CD4-positive, alpha-beta T cell (primary cell): Measurements from ENCODE around the gene DTX3. TPM values are rescaled to one million over a fixed set of nuclear protein-coding genes. Genes with fewer than 3 reads are reported as not detected.
A peak's percentile ranks its signal among the peaks of the same experiment; 100 is the strongest.

Source experiments
- ATAC-seq: fragments of 200-7000 bp; cut with Tn5 transposase; one replicate; pipeline ENCODE4 v1.10.0; 2022; ENCODE audit warnings: mild to moderate bottlenecking; ENCODE audit not compliant: poor library complexity
- CTCF ChIA-PET: fragments of 350-600 bp; sonication (Branson Sonifier 250); formaldehyde crosslinking; loops from one replicate; lab custom pipeline; 2021; ENCODE audit warnings: antibody characterized with exemption, inconsistent platforms; lab: Charles Lee
- POLR2A ChIA-PET: fragments of 350-600 bp; sonication (Branson Sonifier 250); formaldehyde crosslinking; loops from one replicate; lab custom pipeline; 2021; ENCODE audit warnings: antibody characterized with exemption, inconsistent platforms; lab: Charles Lee
- DNase-seq, 14 experiments: peaks; one replicate each; pipeline ENCODE4 v3.0.0-alpha.2; 2013 to 2020; ENCODE audit warnings: mixed read lengths in 2 of 14
- H3K27ac ChIP-seq, 2 donors: one replicate each; pipeline versions ENCODE4 v1.5.1 to v1.7.0; 2013; ENCODE audit warnings: low read length in 2 of 2, low read depth in 1 of 2, mild to moderate bottlenecking in 1 of 2
- H3K27me3 ChIP-seq, 2 experiments: 1 replicate in 1 of 2; 2 replicates in 1 of 2; pipeline versions ENCODE4 v1.6.1 to v1.7.0; 2013; ENCODE audit warnings: low read length in 2 of 2, control low read depth in 1 of 2, mild to moderate bottlenecking in 1 of 2, moderate library complexity in 1 of 2; ENCODE audit not compliant: insufficient read depth in 2 of 2, control insufficient read depth in 1 of 2
- H3K36me3 ChIP-seq: one replicate; pipeline ENCODE4 v1.6.1; 2013; ENCODE audit warnings: low read length, control low read depth; ENCODE audit not compliant: insufficient read depth
- H3K4me1 ChIP-seq: one replicate; pipeline ENCODE4 v1.6.1; 2013; ENCODE audit warnings: low read length, control low read depth; ENCODE audit not compliant: insufficient read depth
- H3K4me3 ChIP-seq: one replicate; pipeline ENCODE4 v1.5.1; 2013; ENCODE audit warnings: mild to moderate bottlenecking, low read length, moderate library complexity
- H3K9me3 ChIP-seq, 2 experiments: 1 replicate in 1 of 2; 2 replicates in 1 of 2; pipeline versions ENCODE4 v1.6.1 to v1.7.0; 2013; ENCODE audit warnings: low read length in 2 of 2, mild to moderate bottlenecking in 2 of 2, control low read depth in 1 of 2, moderate library complexity in 1 of 2; ENCODE audit not compliant: control insufficient read depth in 1 of 2, insufficient read depth in 1 of 2
- H3K27ac Mint-ChIP-seq: one replicate; pipeline ENCODE4 v1.8.0; 2020; ENCODE audit warnings: mixed read lengths
- H3K27me3 Mint-ChIP-seq: one replicate; pipeline ENCODE4 v1.8.0; 2021; ENCODE audit warnings: mixed read lengths
- H3K36me3 Mint-ChIP-seq: one replicate; pipeline ENCODE4 v1.8.0; 2021; ENCODE audit warnings: low read depth, mixed read lengths
- H3K4me1 Mint-ChIP-seq: one replicate; pipeline ENCODE4 v1.8.0; 2021; ENCODE audit warnings: low read depth, mixed read lengths
- H3K4me3 Mint-ChIP-seq: one replicate; pipeline ENCODE4 v1.8.0; 2020; ENCODE audit warnings: mild to moderate bottlenecking, mixed read lengths
- H3K9me3 Mint-ChIP-seq: one replicate; pipeline ENCODE4 v1.8.0; 2020; ENCODE audit warnings: mixed read lengths
- intact Hi-C, 2 experiments: fragments of 100-400 bp; cut with DNase I in 1 of 2; cut with micrococcal nuclease in 1 of 2; formaldehyde crosslinking; loops; one replicate each; pipeline versions ENCODE4 v1.15.1 to v1.9.0; 2023 to 2025; cut with DNase I, micrococcal nuclease
- total RNA-seq, 174 experiments: library from RNA in 2 of 174; stranded (reverse) in 2 of 174; gene quantifications; one replicate each; pipeline ENCODE4 v1.2.3 and lab custom pipeline; 2021 to 2026
- TF ChIP-seq, protein P1 (sequence below): fragments of 200-600 bp; IDR thresholded peaks from one replicate; pipeline ENCODE4 v1.8.0; 2022; ENCODE audit warnings: antibody characterized with exemption, mild to moderate bottlenecking

The DTX3 gene
- total RNA-seq, 2 experiments from 2014 or later, result 28.6 to 29.4 TPM

DNA sequence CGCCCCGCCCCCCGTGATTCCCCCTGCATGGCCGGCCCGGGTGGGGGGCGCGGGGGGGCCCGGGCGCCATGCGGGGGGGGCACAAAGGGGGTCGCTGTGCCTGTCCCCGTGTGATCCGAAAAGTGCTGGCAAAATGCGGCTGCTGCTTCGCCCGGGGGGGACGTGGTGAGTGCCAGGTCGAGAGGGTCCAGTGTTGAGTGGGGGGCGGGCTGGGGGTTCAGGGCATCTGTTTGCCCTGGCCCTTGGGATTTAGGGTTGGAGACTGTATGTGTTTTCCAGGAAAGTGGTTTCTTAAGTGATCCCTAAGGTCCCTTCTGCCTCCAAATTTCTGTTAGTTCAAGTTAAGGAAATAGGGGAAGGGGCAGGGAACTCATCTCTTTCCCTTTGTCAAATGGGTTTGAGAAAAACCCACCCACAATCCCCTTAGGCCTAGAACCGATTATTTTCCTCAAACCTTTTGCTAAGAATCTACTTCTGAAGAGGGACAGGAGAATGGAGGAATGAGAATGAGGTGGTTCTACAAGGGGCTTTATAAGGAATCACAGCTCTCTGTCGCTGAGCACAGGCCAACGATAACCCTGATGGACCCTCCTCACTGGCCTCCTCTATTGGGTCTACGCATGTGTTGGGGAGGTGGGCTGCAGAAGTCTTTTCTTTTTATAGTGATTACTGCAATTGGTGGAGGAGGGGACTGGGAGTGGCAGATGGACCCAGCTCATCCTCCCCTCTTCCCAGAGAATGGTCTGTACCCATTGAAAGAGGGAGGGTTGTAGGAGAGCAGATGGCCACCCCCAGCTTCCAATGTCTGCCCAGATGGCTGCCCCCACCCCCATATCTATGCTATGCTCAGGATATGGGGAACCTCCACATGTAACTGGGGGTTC, 7.4 kb downstream of the DTX3 start:
- TF ChIP-seq, protein P1, sequence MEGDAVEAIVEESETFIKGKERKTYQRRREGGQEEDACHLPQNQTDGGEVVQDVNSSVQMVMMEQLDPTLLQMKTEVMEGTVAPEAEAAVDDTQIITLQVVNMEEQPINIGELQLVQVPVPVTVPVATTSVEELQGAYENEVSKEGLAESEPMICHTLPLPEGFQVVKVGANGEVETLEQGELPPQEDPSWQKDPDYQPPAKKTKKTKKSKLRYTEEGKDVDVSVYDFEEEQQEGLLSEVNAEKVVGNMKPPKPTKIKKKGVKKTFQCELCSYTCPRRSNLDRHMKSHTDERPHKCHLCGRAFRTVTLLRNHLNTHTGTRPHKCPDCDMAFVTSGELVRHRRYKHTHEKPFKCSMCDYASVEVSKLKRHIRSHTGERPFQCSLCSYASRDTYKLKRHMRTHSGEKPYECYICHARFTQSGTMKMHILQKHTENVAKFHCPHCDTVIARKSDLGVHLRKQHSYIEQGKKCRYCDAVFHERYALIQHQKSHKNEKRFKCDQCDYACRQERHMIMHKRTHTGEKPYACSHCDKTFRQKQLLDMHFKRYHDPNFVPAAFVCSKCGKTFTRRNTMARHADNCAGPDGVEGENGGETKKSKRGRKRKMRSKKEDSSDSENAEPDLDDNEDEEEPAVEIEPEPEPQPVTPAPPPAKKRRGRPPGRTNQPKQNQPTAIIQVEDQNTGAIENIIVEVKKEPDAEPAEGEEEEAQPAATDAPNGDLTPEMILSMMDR, result no peak
- H3K36me3 Mint-ChIP-seq, result peaks cover 8% of the 10 kb centered on the region
- no peak for DNase-seq
- Histone ChIP-seq H3K36me3 (no peaks in the 10 kb centered on the region), H3K27me3 (peaks cover 16 to 32% of the 10 kb centered on the region in 2 experiments), H3K9me3 (peaks cover 0 to 3% of the 10 kb centered on the region in 2 experiments), H3K4me3 (peak overlapping the region; percentile 56), H3K4me1 (peaks cover 19% of the 10 kb centered on the region), H3K27ac (no peak overlapping the region)
- ATAC-seq, result no peak
- ChIA-PET CTCF (interaction anchor here (1.6 kb wide), 1 partner anchor 29 kb away, joined by 4 read pairs; no protein-coding TSS in a partner anchor), POLR2A (interaction anchor here (0.9 to 1.2 kb wide), 3 partner anchors 12 to 21 kb away, joined by 3 to 7 read pairs (median 3); partner anchors contain the start of gene PIP4K2C)
- peaks cover 58% of the 10 kb centered on the region for H3K27me3 Mint-ChIP-seq
- no peaks in the 10 kb centered on the region for H3K9me3 Mint-ChIP-seq
- peak overlapping the region; percentile 82 for H3K4me3 Mint-ChIP-seq
- intact Hi-C loops, result no loop called here
- no peak overlapping the region for H3K27ac Mint-ChIP-seq
- peaks cover 16% of the 10 kb centered on the region for H3K4me1 Mint-ChIP-seq

DNA sequence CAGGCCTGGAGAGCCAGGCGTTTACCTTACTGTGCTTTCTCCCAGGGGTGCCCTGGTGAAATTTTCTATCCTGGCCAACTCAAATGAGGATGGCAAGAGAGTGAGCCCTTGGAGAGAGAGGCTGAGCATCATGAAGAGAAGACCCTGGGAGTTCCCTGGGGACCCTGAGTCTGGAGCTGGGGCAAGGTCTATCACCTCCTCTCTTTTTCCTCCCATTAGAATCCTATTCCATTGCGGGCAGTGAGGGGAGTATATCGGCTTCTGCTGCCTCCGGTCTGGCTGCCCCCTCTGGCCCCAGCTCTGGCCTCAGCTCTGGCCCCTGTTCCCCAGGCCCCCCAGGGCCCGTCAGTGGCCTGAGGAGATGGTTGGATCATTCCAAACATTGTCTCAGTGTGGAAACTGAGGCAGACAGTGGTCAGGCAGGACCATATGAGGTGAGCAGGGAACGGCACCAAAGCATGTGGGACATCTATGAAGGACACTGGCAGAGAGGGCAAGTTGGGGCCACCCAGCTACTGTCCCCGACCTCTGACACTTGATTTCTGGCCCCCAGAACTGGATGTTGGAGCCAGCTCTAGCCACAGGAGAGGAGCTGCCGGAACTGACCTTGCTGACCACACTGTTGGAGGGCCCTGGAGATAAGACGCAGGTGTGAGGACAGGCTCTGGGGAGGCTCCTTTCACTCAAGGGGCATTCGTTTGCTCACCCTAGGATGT, 8.2 kb downstream of the DTX3 start:
- ChIA-PET CTCF (interaction anchor here (1.6 kb wide), 1 partner anchor 30 kb away, joined by 4 read pairs; no protein-coding TSS in a partner anchor), POLR2A (interaction anchor here (0.9 kb wide), 1 partner anchor 18 kb away, joined by 3 read pairs; no protein-coding TSS in a partner anchor)
- Histone ChIP-seq H3K27me3 (peaks cover 22 to 37% of the 10 kb centered on the region in 2 experiments), H3K27ac (no peak overlapping the region), H3K9me3 (peaks cover 0 to 3% of the 10 kb centered on the region in 2 experiments), H3K36me3 (no peaks in the 10 kb centered on the region), H3K4me1 (peaks cover 19% of the 10 kb centered on the region), H3K4me3 (no peak overlapping the region)
- TF ChIP-seq, protein P1, result no peak
- Mint-ChIP-seq H3K27me3 (peaks cover 66% of the 10 kb centered on the region), H3K4me3 (peak overlapping the region; percentile 20), H3K36me3 (peaks cover 8% of the 10 kb centered on the region), H3K4me1 (peaks cover 16% of the 10 kb centered on the region), H3K27ac (no peak overlapping the region), H3K9me3 (no peaks in the 10 kb centered on the region)
- DNase-seq (no peak), ATAC-seq (no peak)
- intact Hi-C loops, result no loop called here

DNA sequence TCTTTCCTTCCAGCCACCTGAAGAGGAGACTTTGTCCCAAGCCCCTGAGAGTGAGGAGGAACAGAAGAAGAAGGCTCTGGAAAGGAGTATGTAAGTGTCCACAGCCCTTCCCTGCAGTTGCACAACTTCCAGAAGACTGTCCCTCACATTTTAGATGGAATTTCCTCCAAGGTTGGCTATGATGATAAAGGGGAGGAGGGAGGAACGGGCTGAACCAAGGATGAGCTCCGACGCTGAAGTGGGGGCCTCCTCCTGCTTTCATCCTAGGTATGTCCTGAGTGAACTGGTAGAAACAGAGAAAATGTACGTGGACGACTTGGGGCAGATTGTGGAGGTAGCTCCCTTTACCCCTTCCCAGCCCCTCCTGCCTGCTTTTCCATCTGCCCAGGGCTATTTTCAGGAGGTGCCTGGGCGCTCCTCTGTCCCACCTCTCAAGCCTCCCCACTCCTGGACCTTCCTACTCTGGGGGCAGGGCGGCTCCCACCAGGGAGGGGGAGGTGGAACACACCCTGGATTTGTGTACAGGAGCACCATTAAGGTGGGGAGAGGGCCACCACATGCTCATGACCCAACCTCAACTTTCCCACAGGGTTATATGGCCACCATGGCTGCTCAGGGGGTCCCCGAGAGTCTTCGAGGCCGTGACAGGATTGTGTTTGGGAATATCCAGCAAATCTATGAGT, 8.9 kb downstream of the DTX3 start:
- H3K4me1 Mint-ChIP-seq, result peaks cover 16% of the 10 kb centered on the region
- no peak overlapping the region for H3K27ac Mint-ChIP-seq
- intact Hi-C loops, result no loop called here
- TF ChIP-seq, protein P1, result no peak
- peaks cover 7% of the 10 kb centered on the region for H3K36me3 Mint-ChIP-seq
- DNase-seq (no peak), ATAC-seq (no peak)
- H3K9me3 Mint-ChIP-seq, result no peaks in the 10 kb centered on the region
- H3K27me3 Mint-ChIP-seq, result peaks cover 73% of the 10 kb centered on the region
- H3K4me3 ChIP-seq, result no peak overlapping the region
- H3K27ac ChIP-seq, result no peak overlapping the region
- no peaks in the 10 kb centered on the region for H3K36me3 ChIP-seq
- H3K4me1 ChIP-seq, result peaks cover 19% of the 10 kb centered on the region
- CTCF ChIA-PET, result interaction anchor here (1.6 kb wide), 1 partner anchor 30 kb away, joined by 4 read pairs; no protein-coding TSS in a partner anchor
- POLR2A ChIA-PET, result no interaction called here
- peaks cover 0 to 3% of the 10 kb centered on the region in 2 experiments for H3K9me3 ChIP-seq
- no peak overlapping the region for H3K4me3 Mint-ChIP-seq
- peaks cover 26 to 44% of the 10 kb centered on the region in 2 experiments for H3K27me3 ChIP-seq
